GM21825 (cell line): ENCODE data around the gene KCNMA1.
"Not testable (repeated sequence)": the region's sequence is repeated elsewhere in the genome, so short reads cannot be mapped to it uniquely, and the experiment has no call there.

ENCODE experiments used
- ATAC-seq: cut with Tn5 transposase; IDR thresholded peaks from one replicate; pipeline ENCODE4 v1.9.1; 2021; ENCODE audit warnings: mild to moderate bottlenecking, moderate library complexity; ENCODE audit not compliant: unreplicated experiment

KCNMA1 gene

DNA sequence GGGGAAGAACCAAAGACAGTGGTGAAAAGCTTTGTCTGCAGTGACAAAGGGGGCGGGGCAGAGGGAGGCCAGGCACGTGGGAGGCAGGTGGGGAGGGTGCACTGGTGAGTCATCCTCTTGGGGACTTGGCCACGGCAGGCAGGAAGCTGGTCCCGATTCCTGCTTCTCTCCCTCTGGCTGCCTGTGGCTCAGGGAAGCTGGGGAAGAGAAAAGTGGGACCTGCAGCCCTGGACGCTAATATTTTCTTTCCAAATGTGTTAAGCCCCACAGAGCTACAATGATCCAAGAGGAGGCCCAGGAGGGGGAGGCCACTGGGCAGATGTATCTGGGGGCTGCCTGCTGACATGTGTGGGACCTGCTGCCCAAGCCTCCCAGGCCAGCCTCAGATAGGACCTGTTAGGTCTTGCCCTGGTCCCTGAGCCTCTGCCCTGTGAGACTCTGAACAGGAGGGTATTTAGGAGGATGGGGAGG is 231.8 kb downstream of the KCNMA1 start:
- ATAC-seq, result peak; percentile 50

DNA sequence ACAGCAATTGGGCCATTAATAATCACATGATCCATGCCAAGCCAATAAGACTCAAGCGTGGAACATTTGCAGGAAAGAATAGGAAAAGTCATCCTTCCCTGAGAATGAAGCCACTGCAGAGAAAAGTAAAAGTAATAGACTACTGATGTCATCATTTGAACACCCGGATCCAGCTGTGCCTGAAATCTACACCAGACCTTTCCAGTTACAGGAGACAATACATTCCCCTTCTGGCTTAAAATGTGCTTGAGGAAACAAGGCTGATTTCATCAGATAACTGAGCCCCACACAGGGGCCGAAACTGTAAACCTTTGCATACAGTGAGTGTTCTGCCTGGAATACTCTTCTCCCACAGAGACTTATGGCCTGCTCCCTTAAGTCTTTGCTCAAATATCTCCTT is 232.8 kb downstream of the KCNMA1 start:
- no peak for ATAC-seq

DNA sequence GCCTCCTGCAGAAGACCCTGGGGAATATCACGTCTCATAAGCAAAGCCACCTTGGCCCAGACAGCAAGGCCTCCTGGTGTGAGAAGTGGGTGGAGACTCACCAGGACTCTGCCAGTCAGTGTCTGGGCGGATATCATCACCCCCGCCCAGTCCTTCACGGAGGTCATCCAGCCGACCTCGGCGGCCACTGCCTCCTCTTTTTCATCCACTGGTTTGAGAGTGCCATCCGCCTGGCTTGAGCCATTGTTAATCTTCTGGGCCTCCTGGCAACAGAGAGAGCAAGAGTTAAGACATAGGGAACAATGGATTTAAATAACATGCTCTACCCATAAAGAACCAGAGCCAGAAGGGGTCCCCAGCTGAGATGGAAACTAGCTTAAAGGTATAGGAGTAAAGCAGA is 233.8 kb downstream of the KCNMA1 start:
- no peak for ATAC-seq

DNA sequence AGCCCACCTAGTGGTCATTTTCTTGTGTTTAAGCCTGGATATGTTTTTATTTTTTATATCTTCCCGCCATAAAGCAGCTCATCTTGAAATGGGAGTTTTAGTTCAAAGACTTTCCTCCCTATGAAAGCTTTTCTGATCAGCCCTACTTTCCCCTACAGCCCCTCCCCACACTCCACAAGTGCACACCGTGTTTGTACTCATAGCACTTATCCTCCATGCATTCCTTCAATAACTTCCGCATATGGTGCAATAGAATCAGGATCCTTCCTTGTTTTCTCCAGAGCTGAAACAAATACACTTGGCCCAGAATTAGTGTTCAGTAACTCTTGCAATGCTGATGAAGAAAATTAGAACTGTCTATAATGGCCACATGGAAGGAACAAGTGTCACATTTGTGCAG is 235.9 kb downstream of the KCNMA1 start:
- no peak for ATAC-seq

DNA sequence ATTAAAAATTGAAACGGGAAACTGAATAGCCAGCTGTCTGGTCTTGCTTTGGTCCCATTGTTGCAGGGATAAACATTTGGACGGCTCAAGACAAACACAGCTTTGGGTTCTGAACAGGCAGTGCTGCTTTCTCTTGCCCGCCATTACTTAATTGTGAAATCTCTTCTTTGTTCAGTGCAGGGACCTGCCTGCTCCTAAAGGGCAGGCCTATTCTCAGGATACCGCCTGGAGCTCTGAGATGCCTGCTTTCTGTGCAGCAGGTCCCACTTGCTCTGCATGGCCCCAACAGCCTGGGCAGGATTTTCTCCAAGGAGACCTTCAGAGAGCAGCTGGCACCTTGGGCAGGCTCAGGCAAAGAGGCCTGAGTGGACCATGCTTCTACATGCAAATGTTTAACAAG is 237.6 kb downstream of the KCNMA1 start:
- no peak for ATAC-seq

DNA sequence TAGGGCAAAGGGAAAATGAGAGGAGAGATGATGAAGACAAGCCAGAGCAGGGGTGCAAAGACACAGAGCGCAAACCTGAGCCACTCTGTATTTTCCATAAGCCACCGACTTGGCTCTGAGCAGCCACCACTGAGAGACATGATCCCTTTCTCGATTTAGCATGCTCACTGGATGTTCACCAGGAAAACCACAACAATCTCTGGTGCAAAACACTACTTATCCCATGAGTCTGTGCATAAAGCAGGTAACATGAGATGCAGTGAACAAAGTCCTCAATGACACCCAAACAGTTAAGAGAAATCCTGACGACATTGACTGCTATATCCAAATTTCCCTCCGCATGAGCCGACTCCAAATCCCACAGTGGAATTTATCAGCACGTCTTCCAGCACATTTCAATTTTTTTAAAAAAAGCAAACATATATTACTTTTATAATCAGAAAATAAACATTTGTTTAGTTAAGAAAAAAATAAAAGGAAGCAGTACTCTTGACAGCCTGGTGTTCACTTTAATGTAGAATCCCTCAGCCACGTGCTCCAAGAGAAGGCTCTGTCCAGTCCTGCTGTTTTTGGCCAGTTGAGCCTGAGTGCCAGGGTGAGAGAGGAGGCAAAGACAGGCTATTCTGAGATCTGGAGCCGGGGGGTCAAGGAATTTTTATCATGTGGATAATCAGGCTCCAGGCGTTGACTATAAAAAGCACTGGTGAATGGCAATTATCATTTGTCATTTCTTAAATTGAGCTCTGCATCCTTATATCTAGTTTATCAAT is 238.4 kb downstream of the KCNMA1 start:
- no peak for ATAC-seq

DNA sequence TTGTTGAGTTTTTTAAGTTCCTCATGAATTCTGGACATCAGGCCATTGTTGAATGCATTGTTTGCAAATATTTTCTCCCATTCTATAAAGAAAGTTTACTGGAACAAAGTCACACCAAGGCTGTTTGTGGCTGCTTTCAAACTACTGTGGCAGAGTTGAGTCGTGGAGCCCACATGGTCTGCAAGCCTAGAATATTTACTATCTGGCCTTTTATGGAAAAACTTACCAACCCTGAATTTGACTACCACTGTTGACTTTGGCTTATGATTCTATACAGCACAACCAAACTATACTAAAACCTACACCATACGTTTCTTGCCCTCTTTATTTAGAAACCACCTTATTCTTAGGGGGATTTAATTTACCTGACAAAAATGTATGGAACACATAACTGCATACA is 239.1 kb downstream of the KCNMA1 start:
- ATAC-seq, result no peak

DNA sequence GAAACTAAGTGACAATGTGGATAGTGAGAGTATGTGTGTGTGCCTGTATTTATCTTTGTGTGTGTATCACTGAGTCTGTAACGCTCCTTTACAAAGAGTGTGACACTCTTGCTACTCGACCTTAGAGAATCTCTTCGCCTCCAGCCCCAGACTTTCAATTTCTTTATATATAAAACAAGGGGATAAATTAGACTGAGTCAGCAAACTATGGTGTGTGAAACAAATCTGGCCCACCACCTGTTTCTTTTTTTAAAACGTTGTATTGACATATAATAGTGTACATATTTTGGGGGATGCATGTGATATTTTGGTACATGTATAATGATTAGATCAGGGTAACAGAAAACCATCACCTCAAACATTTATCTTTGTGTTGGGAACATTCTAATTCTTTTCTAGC is 240.5 kb downstream of the KCNMA1 start:
- ATAC-seq, result no peak

DNA sequence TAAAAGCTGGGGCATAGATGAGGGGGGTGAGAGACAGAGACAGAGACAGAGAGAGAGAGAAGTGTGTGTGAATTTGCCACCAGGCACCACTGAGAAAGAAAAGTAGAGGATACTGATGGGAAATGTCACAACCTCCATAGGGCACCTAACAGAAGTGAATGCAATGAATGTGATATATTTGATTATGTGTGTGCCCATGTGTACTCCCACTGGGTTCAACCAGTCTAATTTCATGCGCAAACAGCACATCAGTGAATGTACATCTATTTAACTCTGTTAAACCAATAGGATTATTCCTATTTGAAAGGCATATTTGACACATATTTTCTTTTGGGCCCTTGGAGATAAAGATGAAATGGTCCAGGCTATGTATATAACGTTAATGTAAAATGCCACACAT is 241.3 kb downstream of the KCNMA1 start:
- no peak for ATAC-seq

DNA sequence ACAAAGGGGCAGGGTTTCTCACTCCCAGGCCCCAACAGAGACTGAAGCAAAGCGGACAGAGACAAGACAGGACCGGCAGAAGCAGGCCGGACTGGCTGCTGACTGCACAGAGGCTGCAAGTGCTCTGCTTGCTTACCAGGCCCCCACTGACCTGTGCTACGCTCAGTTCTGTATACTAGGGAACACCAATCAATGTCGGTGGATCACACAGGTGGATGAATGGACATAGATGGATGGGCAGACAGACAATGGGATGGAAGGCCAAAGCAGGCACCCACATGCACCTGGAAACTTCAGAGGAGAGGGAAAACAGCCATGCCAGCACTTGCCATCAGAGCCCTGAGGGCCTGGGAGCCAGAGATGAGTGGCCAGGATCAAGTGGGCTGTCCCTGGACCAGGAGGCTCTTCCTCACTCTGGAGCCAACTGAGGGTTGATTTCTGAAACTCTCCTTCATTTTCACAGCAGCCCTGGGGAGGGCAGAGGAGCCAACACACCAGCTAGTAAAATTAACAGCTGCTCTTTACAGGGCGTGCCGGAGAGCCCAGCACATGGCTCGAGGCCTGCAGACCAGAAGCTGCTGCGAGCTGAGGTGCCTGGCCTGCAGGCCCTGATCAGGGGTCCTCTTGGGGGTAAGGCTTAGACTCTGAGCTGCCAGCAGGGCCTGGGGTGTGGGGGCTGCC is 243.6 kb downstream of the KCNMA1 start:
- ATAC-seq, result no peak

DNA sequence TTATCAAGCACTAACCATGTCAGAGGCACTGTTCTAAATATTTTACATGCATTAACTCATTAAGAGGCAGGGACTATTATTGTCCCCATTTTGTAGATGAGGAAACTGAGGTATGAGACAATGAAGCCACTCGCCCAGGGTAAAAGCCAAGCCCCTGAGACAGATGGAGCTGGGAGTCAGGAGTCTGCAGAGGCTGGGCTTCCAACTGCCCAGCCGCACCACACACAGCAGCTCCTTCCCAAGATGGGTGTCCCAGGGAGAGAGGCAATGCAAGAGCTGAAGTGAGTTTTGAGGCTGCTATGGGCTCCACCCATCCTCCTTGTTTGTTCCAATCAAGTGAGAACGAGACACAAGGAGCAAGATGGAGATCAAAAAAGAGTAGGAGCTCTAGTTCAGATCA is 244.2 kb downstream of the KCNMA1 start:
- no peak for ATAC-seq

DNA sequence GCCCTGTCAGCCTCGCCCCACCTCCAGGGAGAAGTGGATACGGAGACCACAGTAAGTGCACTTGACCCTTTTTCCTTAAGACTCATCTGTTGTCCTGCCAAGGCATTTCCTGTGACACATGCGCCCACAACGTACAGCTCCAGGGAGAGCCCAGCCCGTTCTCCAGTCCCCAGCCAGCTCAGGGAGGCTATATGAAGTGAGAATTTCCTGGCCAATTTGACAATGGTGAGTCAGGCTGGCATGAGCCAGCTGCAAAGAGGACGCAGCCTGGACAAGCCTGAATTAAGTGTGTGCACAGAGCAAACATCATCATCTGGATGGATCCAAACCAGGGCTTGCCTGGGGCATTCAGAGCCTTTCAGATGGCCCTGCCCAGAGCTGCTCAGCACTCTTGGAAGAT is 244.8 kb downstream of the KCNMA1 start:
- no peak for ATAC-seq

DNA sequence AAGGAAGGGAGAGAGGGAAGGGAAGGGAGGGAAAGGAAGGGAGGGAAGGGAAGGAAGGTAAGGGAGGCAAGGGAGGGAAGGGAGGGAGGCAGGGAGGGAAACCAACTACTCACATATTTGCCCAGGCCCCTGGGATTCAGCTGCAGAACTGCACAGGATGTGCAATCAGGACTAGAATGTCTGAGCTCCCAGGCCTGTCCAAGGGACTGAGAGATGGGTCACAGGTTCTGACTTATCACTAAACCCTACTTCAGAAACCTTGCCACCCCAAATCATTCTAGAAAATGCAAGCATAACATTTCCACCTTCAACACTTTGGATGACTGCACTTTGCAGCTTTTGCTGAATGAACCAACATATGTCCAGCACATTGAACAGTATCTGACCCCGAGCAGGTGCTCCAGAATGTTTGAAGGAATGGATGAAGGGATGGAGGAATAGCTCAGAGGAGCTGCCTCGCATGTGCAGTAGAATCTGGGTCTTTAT is 245.3 kb downstream of the KCNMA1 start:
- no peak for ATAC-seq

DNA sequence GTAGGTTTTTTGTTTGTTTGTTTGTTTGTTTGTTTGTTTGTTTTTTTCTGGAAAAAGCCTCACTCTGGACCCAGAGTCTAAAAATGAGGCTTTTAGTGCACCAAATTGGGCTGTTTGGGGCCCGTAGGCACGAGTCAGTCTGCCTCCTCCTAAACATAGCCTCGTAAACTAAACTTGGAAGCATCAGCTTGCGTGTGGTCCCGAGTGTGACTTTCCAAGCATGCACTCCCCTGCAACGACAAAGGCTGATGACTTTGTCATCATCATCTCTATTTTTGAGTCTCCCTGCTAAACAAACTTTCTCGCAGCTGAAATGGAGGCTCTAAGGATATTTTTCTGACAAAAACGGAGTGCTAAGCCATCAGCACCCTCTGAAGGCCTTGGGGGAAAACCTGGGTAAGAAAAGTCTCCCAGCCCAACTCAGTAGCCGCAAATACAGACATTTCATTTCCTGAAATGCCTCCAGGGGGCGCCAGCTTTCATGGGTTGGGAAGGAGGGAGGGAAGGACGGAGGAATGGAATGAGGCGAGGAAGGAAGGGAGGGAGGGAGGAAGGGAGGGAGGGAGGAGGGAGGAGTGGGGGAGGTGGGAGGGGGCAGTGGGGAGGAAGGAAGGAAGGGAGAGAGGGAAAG is 245.9 kb downstream of the KCNMA1 start:
- ATAC-seq, result no peak

DNA sequence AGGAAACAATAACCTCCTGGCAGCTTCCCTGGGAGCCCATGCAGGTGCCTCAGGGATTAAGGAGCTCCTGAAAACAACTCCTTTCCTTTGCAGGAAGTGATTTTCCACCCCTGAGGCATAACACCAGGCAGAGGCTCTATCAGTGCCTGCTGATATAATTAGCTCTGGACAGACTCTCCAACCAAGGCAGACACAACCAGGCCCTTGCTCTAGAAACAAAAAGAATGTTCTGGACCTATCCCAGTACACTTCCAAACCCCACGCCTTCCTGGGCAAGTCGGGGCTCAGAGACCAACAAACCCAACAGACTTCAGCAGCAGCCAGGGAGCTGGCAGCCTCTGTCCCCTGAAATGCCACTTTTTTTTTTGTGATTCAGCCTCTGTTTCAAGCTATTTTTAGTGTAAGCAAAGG is 247.1 kb downstream of the KCNMA1 start:
- no peak for ATAC-seq

DNA sequence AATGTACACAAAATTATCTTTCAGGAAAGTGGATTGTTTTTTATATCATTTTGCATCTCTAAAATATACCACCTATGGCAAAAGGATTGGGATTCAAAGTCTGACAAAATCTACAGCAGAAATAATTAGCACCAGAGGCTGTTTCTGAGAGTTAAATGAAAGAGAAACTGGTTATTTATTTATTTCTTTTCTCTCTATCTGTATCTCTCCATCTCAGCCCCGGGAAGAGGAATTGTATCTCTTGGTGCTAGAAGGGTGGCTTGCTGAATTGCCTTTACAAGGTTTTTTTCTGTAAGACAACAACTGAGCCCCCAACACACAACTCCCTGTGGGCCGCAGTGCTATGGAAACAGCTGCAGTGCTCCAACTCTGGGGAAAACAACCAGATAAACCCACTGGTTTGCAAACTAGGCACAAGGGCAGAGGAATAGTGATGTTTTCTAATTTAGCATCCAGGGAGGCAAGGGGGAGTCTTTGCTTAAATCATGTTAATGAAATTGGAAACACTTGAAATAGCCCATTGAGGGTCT is 249.0 kb downstream of the KCNMA1 start:
- ATAC-seq, result no peak

DNA sequence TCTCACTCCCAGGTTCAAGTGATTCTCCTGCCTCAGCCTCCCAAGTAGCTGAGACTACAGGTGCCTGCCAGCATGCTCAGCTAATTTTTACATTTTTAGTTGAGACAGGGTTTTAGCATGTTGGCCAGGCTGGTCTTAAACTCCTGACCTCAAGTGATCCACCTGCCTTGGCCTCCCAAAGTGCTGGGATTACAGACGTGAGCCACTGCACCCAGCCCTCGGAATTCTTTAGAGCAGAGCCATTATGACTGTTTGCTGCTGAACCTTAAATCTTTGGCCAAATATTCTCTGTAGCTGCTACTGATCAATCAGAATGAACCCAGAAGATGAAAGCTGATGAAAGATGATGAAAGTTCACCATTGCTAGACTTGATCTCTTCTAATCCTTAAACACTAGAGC is 249.9 kb downstream of the KCNMA1 start:
- not testable (repeated sequence) for ATAC-seq

DNA sequence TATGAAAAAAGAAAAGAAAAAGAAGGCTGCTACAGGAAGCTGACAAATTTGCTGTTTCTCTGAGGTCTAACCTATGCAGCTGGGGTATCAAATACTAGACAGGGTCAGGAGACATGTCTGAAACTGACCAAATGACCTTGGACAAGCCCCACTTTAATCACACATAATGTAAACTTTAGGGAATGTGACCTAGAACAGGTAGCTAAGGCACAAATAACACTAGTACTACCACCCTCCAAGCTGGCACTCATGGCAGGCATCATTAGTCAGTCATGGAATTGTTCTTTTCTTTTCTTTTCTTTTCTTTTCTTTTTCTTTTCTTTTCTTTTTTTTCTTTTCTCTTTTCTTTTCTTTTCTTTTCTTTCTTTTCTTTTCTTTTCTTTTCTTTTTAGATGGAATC is 250.4 kb downstream of the KCNMA1 start:
- no peak for ATAC-seq

DNA sequence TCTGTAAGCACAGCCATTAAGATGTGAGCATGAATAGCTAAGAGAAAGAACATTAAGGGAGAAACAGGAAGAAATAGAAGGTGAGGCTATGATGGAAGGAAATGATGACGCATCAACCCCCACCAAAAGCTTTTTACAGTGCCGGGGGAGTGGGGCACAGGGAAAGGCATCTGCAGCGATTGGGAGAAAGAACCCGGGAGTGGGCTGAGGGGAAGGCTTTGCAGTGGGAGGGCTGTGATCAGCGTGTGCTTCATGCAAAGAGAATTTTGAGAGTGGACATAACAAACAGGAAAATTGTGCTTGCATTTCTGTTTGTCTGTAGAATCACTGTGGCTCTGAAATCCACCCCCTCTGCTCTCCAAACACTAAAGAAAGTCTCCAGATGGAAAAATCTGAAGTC is 250.8 kb downstream of the KCNMA1 start:
- no peak for ATAC-seq

DNA sequence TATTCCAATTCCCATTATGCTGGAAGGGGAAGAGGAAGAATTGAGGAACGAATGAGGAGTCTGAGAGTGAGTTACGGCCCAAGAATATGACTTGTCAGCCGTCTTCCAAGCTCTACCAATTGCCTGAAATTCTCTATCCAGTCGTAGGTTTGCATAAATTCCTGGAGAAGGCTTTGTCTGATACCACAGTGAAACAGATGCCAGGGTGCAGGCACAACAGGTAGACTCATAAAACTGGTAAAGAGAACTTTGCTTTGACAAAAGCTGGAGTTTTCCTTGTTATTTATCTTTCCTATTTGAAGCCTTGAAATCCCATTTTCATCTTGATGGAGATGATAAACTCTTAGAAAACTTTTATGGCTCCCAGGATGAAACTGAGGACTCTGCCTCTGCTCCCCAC is 251.2 kb downstream of the KCNMA1 start:
- no peak for ATAC-seq

DNA sequence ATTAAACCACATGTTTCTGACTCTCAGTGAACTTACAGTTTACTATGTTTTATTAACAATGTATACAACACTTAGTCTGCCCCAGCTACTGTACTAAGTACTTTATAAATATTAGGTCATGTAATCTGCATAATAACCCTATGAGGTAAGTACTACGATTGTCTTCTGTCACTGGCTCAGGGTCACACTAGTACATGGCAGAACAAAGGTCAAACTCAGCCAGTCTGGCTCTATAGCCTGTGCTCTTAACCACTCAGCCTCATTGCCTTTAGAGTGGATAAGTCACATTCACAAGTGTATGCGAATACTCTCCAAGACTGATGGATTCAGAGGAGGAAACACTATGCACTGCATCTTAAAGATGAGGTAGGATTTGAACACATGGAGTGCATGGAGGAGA is 252.3 kb downstream of the KCNMA1 start:
- ATAC-seq, result no peak
